Left cardiac atrium (tissue), 4 donors: ENCODE data around the gene IGLL1. TPM values are rescaled to one million over a fixed set of nuclear protein-coding genes. Genes with fewer than 3 reads are reported as not detected.

ENCODE experiments used
- ATAC-seq, 2 donors: fragments of 200-7000 bp; cut with Tn5 transposase; one replicate each; pipeline ENCODE4 v1.9.1; 2020; ENCODE audit warnings: mild to moderate bottlenecking in 2 of 2, moderate library complexity in 2 of 2
- DNase-seq: peaks from one replicate; pipeline ENCODE4 v3.0.0-alpha.2; 2020
- intact Hi-C, 2 donors: fragments of 100-400 bp; cut with DNase I; formaldehyde crosslinking; loops; one replicate each; pipeline versions ENCODE4 v1.14.1 to v1.15.1; 2022 to 2023
- total RNA-seq, 2 donors: library from RNA; stranded (reverse); fragmentation: NEBNext Ultra II Directional; extraction: Animal tissue kit (Norgen Biotek cat#: 25700); gene quantifications; one replicate each; pipeline ENCODE4 v1.2.1, GENCODE V29; 2021
- donor health status: DM: no; HTN: yes; CAD: no.
- donor health status: DM: no; HTN: yes; CAD: no; lungs with severe emphysema.
- donor health status: DM: yes; HTN: yes; CAD: no.
- donor health status: Dilated cardiomyopathy.

IGLL1 gene
- total RNA-seq, 2 donors from 2014 or later: not detected

- intact Hi-C loops: loop anchor here in 1 of 2 donors (5.0 kb wide), 1 partner anchor 133 kb away; no protein-coding TSS in a partner anchor
- ATAC-seq (no peak), DNase-seq (no peak)
Observed at GRCh38 chr22:23534851-23535717, 45.0 kb downstream of the IGLL1 start.

- intact Hi-C loops: no loop called here
- peak; percentile 10 to 20 for ATAC-seq
- DNase-seq: no peak
Observed at GRCh38 chr22:23534201-23534850, 45.8 kb downstream of the IGLL1 start.

- intact Hi-C loops: no loop called here
- ATAC-seq: peak; percentile 46 to 51
Observed at GRCh38 chr22:23533771-23534191, 46.3 kb downstream of the IGLL1 start.

GRCh38 chr22:23533328-23533762 lies 46.7 kb downstream of the IGLL1 start:
- intact Hi-C loops: no loop called here
- ATAC-seq (peak in 1 of 2 donors; percentile 45), DNase-seq (no peak)

More at GRCh38 chr22:23533771-23534191, 46.3 kb downstream of the IGLL1 start:
- no peak for DNase-seq

GRCh38 chr22:23532731-23533130 lies 47.4 kb downstream of the IGLL1 start:
- ATAC-seq (no peak), DNase-seq (no peak)
- intact Hi-C loops: no loop called here

GRCh38 chr22:23531966-23532705 lies 48.0 kb downstream of the IGLL1 start:
- DNase-seq (no peak), ATAC-seq (no peak)
- intact Hi-C loops: no loop called here

- ATAC-seq (no peak), DNase-seq (no peak)
- intact Hi-C loops: no loop called here
Observed at GRCh38 chr22:23531283-23531956, 48.7 kb downstream of the IGLL1 start.

- intact Hi-C loops: no loop called here
- DNase-seq (no peak), ATAC-seq (no peak)
Observed at GRCh38 chr22:23530766-23531282, 49.3 kb downstream of the IGLL1 start.

GRCh38 chr22:23530106-23530505 lies 50.0 kb downstream of the IGLL1 start:
- ATAC-seq (no peak), DNase-seq (no peak)
- intact Hi-C loops: no loop called here

GRCh38 chr22:23529166-23530103 lies 50.7 kb downstream of the IGLL1 start:
- ATAC-seq (no peak), DNase-seq (no peak)
- intact Hi-C loops: no loop called here

GRCh38 chr22:23527971-23528740 lies 51.9 kb downstream of the IGLL1 start:
- ATAC-seq: no peak
- intact Hi-C loops: no loop called here
- no peak for DNase-seq

- intact Hi-C loops: no loop called here
- DNase-seq (no peak), ATAC-seq (no peak)
Observed at GRCh38 chr22:23526596-23527316, 53.3 kb downstream of the IGLL1 start.

- DNase-seq: no peak
- no peak for ATAC-seq
- intact Hi-C loops: no loop called here
Observed at GRCh38 chr22:23525510-23525909, 54.6 kb downstream of the IGLL1 start.

GRCh38 chr22:23524226-23524625 lies 55.9 kb downstream of the IGLL1 start:
- intact Hi-C loops: no loop called here
- ATAC-seq (no peak), DNase-seq (no peak)

- intact Hi-C loops: no loop called here
- ATAC-seq (no peak), DNase-seq (no peak)
Observed at GRCh38 chr22:23523713-23524112, 56.4 kb downstream of the IGLL1 start.
